Measurements from ENCODE around the gene MARK2. TPM values are rescaled to one million over a fixed set of nuclear protein-coding genes. Genes with fewer than 3 reads are reported as not detected.

Gene MARK2
- total RNA-seq, 2 donors from 2014 or later: 39.7 to 39.8 TPM

DNA sequence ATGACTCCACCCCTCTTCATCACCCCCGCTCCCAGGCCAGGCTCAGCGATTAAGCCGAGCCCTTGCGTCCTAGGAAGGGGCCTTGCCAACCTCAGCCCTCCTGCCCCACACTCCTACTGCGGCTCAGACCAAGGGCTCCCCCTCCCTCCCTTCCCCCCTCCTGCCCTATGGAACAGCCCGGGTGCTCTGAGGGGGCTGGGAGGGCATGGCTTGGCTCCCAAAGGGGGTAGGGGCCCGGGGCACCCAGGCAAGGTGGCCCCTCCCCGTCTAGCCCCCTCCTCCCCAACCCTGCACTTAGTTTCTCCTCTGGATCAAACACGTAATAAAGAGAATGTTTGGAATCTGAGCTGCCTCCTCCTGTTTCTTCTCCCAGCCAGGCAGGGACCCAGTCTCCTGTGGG lies 71.8 kb downstream of the MARK2 start:
- peak overlapping the region; percentile 79 for H3K27ac ChIP-seq (ENCODE audit: low read depth, low read length)
- DNase-seq: no peak

GRCh38 chr11:63911440-63911839 lies 72.5 kb downstream of the MARK2 start:
- H3K9ac ChIP-seq (ENCODE audit: extremely low read depth, low read length, poor library complexity, severe bottlenecking): no peak overlapping the region
- peak; percentile 58 for DNase-seq
- Mint-ChIP-seq H3K36me3 (ENCODE audit: low read depth) (peaks cover 22% of the 10 kb centered on the region), H3K27me3 (ENCODE audit: insufficient read depth) (no peaks in the 10 kb centered on the region), H3K4me3 (no peak overlapping the region), H3K4me1 (peaks cover 7% of the 10 kb centered on the region), H3K27ac (peak overlapping the region; percentile 39), H3K9me3 (no peaks in the 10 kb centered on the region)
- H3K4me1 ChIP-seq (ENCODE audit: control insufficient read depth, insufficient read depth, low read length): peaks cover 15% of the 10 kb centered on the region
- 89 to 91% methylated on average over 7 to 8 of the region's 8 CpGs for WGBS, 2 experiments (ENCODE audit: insufficient coverage in 1 of 2, insufficient read length in 1 of 2)
- no peaks in the 10 kb centered on the region for H3K9me3 ChIP-seq (ENCODE audit: control insufficient read depth, low read length)
- H3K4me3 ChIP-seq (ENCODE audit: low read length): no peak overlapping the region
- H3K36me3 ChIP-seq (ENCODE audit: control insufficient read depth, insufficient read depth, low read length): peaks cover 5% of the 10 kb centered on the region
- H3K27me3 ChIP-seq (ENCODE audit: control insufficient read depth, insufficient read depth, low read length, poor library complexity, severe bottlenecking): no peaks in the 10 kb centered on the region
- TF ChIP-seq, protein P1, sequence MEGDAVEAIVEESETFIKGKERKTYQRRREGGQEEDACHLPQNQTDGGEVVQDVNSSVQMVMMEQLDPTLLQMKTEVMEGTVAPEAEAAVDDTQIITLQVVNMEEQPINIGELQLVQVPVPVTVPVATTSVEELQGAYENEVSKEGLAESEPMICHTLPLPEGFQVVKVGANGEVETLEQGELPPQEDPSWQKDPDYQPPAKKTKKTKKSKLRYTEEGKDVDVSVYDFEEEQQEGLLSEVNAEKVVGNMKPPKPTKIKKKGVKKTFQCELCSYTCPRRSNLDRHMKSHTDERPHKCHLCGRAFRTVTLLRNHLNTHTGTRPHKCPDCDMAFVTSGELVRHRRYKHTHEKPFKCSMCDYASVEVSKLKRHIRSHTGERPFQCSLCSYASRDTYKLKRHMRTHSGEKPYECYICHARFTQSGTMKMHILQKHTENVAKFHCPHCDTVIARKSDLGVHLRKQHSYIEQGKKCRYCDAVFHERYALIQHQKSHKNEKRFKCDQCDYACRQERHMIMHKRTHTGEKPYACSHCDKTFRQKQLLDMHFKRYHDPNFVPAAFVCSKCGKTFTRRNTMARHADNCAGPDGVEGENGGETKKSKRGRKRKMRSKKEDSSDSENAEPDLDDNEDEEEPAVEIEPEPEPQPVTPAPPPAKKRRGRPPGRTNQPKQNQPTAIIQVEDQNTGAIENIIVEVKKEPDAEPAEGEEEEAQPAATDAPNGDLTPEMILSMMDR (conservative IDR thresholded peaks at IDR 0.05): no peak
- H3K27ac ChIP-seq (ENCODE audit: low read depth, low read length): peak overlapping the region; percentile 68

More for the DNA sequence above, 71.8 kb downstream of the MARK2 start:
- Mint-ChIP-seq H3K4me1 (peaks cover 7% of the 10 kb centered on the region), H3K36me3 (ENCODE audit: low read depth) (peaks cover 22% of the 10 kb centered on the region), H3K9me3 (no peaks in the 10 kb centered on the region), H3K27me3 (ENCODE audit: insufficient read depth) (no peaks in the 10 kb centered on the region), H3K4me3 (no peak overlapping the region), H3K27ac (peak overlapping the region; percentile 77)
- Histone ChIP-seq H3K9me3 (ENCODE audit: control insufficient read depth, low read length) (no peaks in the 10 kb centered on the region), H3K4me3 (ENCODE audit: low read length) (no peak overlapping the region), H3K9ac (ENCODE audit: extremely low read depth, low read length, poor library complexity, severe bottlenecking) (no peak overlapping the region), H3K36me3 (ENCODE audit: control insufficient read depth, insufficient read depth, low read length) (peaks cover 5% of the 10 kb centered on the region), H3K4me1 (ENCODE audit: control insufficient read depth, insufficient read depth, low read length) (peaks cover 15% of the 10 kb centered on the region), H3K27me3 (ENCODE audit: control insufficient read depth, insufficient read depth, low read length, poor library complexity, severe bottlenecking) (no peaks in the 10 kb centered on the region)
- TF ChIP-seq, protein P1 (conservative IDR thresholded peaks at IDR 0.05): no peak
- 69% methylated on average over 9 of the region's 9 CpGs; no CpG with 5 or more reads in 1 of the 2 experiments for WGBS, 2 experiments (ENCODE audit: insufficient coverage in 1 of 2, insufficient read length in 1 of 2)

DNA sequence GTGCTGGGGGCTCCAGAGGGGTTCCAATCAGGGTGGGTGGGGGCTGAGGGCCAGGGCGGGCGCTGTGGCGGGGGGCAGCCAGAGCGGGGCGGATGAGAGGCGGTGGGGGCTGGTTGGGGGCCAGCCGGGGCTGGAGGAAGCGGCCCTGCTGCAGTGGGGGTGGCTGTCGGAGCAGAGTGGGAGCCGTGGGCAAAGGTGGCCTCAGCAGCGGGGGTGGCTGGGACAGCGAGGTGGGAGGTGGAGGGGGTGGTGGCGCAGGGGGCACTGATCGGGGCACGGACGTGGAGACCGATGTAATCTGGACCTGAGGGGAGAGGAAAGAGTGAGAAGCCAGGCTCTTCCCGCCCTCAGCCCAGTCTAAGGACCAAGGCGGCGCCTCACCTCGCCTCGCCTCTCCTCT lies 73.0 kb downstream of the MARK2 start:
- Histone ChIP-seq H3K36me3 (ENCODE audit: control insufficient read depth, insufficient read depth, low read length) (peaks cover 5% of the 10 kb centered on the region), H3K9ac (ENCODE audit: extremely low read depth, low read length, poor library complexity, severe bottlenecking) (no peak overlapping the region), H3K4me3 (ENCODE audit: low read length) (no peak overlapping the region), H3K9me3 (ENCODE audit: control insufficient read depth, low read length) (no peaks in the 10 kb centered on the region), H3K27me3 (ENCODE audit: control insufficient read depth, insufficient read depth, low read length, poor library complexity, severe bottlenecking) (no peaks in the 10 kb centered on the region), H3K27ac (ENCODE audit: low read depth, low read length) (peak overlapping the region; percentile 68), H3K4me1 (ENCODE audit: control insufficient read depth, insufficient read depth, low read length) (peaks cover 15% of the 10 kb centered on the region)
- Mint-ChIP-seq H3K4me3 (no peak overlapping the region), H3K9me3 (no peaks in the 10 kb centered on the region), H3K27ac (no peak overlapping the region), H3K4me1 (peaks cover 7% of the 10 kb centered on the region), H3K36me3 (ENCODE audit: low read depth) (peaks cover 22% of the 10 kb centered on the region), H3K27me3 (ENCODE audit: insufficient read depth) (no peaks in the 10 kb centered on the region)
- DNase-seq: no peak
- TF ChIP-seq, protein P1 (conservative IDR thresholded peaks at IDR 0.05): no peak
- WGBS, 2 experiments (ENCODE audit: insufficient coverage in 1 of 2, insufficient read length in 1 of 2): 95% methylated on average over 22 of the region's 22 CpGs; no CpG with 5 or more reads in 1 of the 2 experiments

All from endodermal cell (in vitro differentiated cells).